GM19239 (cell line): ENCODE data around the gene FER1L5.
"Not testable (repeated sequence)": the region's sequence is repeated elsewhere in the genome, so short reads cannot be mapped to it uniquely, and the experiment has no call there.

ENCODE experiments used
- DNase-seq: peaks from one replicate; pipeline ENCODE4 v3.0.0; 2011; ENCODE audit warnings: low spot score; ENCODE audit not compliant: insufficient read length
- FAIRE-seq: peaks from 2 replicates; lab custom pipeline; 2011; peaks lifted over from hg19 to GRCh38; lab: Jason Lieb, UNC

Gene FER1L5

GRCh38 chr2:96633641-96634040 lies 8.9 kb upstream of the FER1L5 start:
- FAIRE-seq: no peak
- DNase-seq: no peak

GRCh38 chr2:96636551-96637171 lies 5.9 kb upstream of the FER1L5 start:
- no peak for DNase-seq
- FAIRE-seq: peak; percentile 4

GRCh38 chr2:96637385-96638143 lies 5.0 kb upstream of the FER1L5 start:
- FAIRE-seq (no peak), DNase-seq (peak; percentile 83)

DNA sequence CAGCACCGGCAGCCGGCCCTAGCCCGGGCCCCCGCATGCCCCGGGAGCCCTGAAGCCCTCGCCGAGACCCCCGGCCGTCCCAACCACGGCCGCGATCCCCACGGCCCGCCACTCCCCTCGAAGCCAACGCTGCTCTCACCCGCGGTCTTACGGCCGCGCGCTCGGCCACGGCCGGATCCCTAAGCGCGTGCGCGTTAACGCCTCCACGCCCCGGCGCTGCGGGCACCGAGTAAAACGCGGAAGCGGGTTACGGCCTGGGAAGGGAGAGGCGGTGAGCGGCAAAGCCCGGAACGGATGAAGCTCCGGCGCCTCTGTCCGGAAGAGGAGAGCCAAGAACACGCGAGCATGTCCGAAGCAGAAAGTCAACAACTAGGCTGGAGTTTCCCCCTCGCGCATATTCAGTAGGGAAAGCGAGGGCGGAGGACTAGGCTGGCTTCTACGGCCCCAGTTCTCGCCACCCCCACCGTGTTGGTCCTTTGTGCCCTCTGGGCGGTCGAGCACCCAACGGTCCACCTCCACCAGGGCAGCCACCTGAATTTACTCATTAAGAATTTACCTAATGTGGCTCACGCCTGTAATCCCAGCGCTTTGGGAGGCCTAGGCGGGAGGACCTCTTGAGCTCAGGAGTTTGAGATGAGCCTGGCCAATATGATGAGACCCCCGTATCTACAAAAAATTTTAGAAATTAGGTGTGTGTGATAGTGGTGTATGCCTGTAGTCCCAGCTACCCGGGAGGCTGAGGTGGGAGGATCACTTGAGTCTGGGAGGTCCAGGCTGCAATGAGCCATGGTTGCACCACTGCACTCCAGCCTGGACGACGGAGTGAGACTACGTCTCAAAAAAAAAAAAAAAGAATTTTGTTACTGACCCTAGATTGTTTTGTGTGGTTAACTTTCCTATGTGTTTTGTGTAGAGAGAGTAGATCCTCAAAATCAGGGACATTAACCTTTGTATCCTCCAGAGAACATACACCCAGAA lies 4.1 kb upstream of the FER1L5 start, which contains the start of gene KANSL3:
Gene KANSL3, minus strand, starts transcription at position 169 of the 978 bp plus-strand sequence. CDS start 1,177 bp downstream, outside the sequence.
- FAIRE-seq (peak; percentile 90), DNase-seq (peak; percentile 70)

DNA sequence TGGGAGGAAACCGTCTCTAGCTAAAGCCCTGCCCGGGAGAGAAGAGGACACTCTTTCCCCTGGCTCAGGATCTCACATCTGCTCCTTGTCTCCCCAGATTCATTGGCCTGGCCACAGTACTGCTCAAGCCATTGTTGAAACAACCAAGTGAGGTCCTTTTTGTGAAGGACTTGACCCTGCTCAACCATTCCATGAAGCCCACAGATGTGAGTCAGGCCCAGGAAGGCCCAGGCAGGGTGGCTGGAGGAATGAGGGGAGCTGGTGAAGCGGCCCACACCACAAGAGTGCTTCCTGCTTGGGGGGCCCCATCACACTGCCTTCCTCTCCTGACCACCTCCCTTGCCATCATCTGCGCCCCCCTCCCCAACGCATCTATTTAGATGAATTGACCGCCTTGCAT lies 5.1 kb downstream of the FER1L5 start:
- FAIRE-seq (no peak), DNase-seq (no peak)

GRCh38 chr2:96648306-96648930 lies 5.9 kb downstream of the FER1L5 start:
- DNase-seq (no peak), FAIRE-seq (no peak)

DNA sequence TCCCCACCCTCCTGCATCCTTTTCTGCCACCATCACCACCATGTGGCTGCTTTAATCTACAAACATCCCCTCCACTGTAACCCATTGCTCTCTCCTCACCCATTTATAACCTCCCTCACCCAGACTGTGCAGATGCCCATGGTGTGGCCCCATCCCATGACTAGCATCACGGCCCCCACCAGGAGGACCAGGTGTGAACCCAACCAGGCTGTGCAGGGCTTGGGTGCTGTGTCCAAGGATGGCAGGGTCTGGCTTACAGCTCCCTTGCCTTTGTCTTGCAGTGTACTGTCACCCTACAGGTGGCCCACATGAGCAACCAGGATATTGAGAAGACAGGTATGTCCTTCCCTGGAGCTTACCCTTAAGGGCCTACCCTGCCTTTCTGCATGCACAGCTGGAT lies 6.8 kb downstream of the FER1L5 start:
- FAIRE-seq (no peak), DNase-seq (no peak)

- DNase-seq (no peak), FAIRE-seq (no peak)
Observed at GRCh38 chr2:96651793-96652192, 9.2 kb downstream of the FER1L5 start.

DNA sequence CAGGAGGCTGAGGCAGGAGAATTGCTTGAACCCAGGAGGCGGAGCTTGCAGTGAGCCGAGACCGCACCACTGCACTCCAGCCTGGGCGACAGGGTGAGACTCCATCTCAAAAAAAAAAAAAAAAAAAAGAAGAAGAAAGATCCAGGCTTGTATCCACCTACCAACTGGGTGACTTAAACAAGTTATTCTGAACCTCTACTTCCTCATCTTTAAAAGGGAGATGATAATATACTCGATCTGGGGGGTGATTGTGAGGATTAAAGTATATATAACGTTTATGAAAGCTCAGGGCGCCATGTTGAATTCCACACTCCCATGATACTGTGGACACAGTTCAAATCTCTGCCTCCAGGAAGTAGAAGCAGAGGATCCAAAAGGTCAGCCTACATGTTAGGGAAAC lies 12.2 kb downstream of the FER1L5 start:
- not testable (repeated sequence) for DNase-seq, FAIRE-seq

- FAIRE-seq (no peak), DNase-seq (no peak)
Observed at GRCh38 chr2:96655526-96655925, 13.0 kb downstream of the FER1L5 start.

GRCh38 chr2:96656540-96656939 lies 14.0 kb downstream of the FER1L5 start:
- DNase-seq: no peak
- FAIRE-seq: no peak

- DNase-seq (no peak), FAIRE-seq (no peak)
Observed at GRCh38 chr2:96661324-96661723, 18.8 kb downstream of the FER1L5 start.

GRCh38 chr2:96662360-96662759 lies 19.8 kb downstream of the FER1L5 start:
- DNase-seq (no peak), FAIRE-seq (no peak)

DNA sequence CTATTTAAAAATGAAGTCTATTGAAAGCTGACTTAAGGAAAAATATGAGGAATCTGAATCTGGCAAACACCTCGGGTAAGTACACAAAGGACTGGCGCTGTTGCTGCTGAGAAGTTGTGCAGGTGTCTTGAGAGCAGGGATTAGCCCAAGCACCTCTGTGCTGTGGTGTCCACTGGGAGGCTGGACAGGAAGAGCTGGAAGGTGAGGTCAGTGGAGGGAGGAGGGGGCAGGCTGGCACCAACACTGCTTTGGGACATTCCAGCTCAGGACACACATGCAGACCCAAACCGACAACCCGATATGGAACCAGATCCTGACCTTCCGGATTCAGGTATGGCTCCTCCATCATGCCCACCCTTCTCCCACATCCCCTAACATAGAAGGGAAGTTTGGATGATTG lies 20.6 kb downstream of the FER1L5 start:
- no peak for DNase-seq

GRCh38 chr2:96663829-96664228 lies 21.3 kb downstream of the FER1L5 start:
- FAIRE-seq (no peak), DNase-seq (no peak)

More for the DNA sequence above, 20.6 kb downstream of the FER1L5 start:
- FAIRE-seq: no peak

DNA sequence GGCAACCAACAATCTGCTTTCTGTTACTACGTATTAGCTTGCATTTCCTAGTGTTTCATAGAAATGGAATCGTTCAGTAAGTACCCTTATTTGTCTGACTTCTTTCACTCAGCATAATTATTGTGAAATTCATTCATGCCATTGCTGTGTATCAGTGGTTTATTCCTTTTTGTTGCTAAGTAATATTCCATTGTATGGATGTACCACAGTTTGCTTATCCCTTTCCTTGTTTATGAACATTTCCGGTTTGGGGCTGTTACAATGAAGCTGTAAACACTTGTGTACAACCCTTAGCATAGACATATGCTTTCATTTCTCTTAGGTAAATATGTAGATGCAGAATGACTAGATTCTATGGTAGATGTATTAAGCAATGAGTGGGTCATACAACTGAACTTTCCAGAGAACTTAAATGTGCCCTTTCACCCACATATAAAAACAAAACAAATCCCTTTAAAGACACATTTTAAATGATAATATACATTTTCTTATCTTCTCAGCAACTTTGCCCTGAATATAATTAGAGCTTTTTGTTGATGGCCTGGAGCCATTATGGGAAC lies 21.9 kb downstream of the FER1L5 start:
- no peak for FAIRE-seq

DNA sequence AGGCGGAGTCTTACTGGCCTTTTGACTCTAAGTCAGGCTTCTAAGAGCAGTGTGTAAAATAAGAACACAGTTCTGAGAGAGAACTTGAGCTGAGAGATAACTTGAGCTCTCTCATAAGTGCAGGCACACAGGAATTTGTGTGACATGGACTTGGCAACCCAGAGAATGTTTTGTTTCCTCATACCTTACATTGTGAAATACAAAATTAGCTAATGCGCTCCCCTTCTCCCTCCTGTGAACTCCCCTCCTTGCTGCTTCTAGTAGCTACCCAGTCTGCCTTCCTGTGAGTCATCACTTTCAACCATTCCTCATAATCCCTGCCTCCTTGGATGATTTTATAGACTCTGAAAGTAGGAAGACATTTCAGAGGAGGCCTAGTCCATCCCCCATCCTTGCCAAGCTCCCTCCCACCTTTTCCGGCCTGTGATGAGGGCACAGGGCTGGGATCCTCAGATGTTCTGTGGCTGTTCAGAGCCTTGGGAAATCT lies 22.6 kb downstream of the FER1L5 start:
- FAIRE-seq (no peak), DNase-seq (no peak)

More for the DNA sequence above, 21.9 kb downstream of the FER1L5 start:
- no peak for DNase-seq

DNA sequence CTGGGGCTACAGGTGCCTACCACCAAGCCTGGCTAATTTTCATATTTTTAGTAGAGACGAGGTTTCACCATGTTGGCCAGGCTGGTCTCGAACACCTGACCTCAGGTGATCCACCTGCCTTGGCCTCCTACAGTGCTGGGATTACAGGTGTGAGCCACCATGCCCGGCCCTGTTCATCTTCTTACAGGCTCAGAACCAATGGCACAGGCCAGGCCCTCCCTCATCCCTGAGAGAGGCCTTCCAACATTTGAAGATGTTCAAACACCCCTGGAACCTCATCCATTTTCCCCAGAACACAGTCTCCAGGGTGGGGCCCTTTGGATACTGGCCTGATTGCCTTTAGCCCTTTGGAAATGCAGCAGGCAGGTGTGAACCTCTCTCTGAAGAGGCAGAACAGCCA lies 23.2 kb downstream of the FER1L5 start:
- not testable (repeated sequence) for DNase-seq, FAIRE-seq

DNA sequence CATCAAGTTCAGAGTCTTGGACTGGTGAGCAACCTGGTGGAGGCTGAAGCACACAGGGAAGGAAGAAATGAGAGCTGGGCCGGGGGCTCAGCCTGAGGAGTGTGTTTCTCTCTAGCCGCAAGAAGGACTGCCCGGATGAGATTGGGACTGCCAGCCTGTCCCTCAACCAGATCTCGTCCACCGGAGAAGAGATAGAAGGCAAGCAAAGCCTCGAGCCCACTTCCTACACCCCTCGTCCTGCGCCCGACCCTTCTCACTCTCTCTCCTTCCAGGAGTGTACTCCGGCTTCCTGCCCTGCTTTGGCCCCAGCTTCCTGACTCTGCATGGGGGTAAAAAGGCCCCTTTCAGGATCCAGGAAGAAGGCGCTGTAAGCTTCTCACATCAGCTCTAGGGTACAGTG lies 26.2 kb downstream of the FER1L5 start:
- FAIRE-seq (no peak), DNase-seq (no peak)
